H1 (cell line): ENCODE measurements around the gene GAP43. TPM values are rescaled to one million over a fixed set of nuclear protein-coding genes. Genes with fewer than 3 reads are reported as not detected.

Experiments used
- CTCF ChIA-PET: fragments of 300-600 bp; sonication (Branson Sonifier 250); formaldehyde crosslinking; loops from one replicate; lab custom pipeline; 2021; ENCODE audit not compliant: partially characterized antibody; lab: Charles Lee
- POLR2A ChIA-PET: fragments of 300-600 bp; sonication (Branson Sonifier 250); formaldehyde crosslinking; loops from one replicate; lab custom pipeline; 2021; ENCODE audit warnings: inconsistent platforms; ENCODE audit not compliant: partially characterized antibody; lab: Charles Lee
- DNase-seq, 2 experiments: peaks; one replicate each; pipeline versions ENCODE4 v3.0.0 to v3.0.0-alpha.2; 2010 to 2022; ENCODE audit warnings: low spot score in 2 of 2, low read depth in 1 of 2, mixed read lengths in 1 of 2
- FAIRE-seq: peaks from 2 replicates; lab custom pipeline; 2011; peaks lifted over from hg19 to GRCh38; lab: Jason Lieb, UNC
- H2AFZ ChIP-seq: 2 replicates; pipeline ENCODE4 v1.8.1; 2012; ENCODE audit warnings: low read length, inconsistent platforms
- H2AK5ac ChIP-seq: 2 replicates; pipeline ENCODE4 v1.6.1; 2013; ENCODE audit warnings: low read depth, low read length
- H2BK120ac ChIP-seq: replicated peaks from 2 replicates; pipeline ENCODE3; 2013; ENCODE audit warnings: low read depth, low read length, inconsistent platforms
- H2BK12ac ChIP-seq: 2 replicates; pipeline ENCODE4 v1.6.1; 2013; ENCODE audit warnings: low read depth, low read length
- H2BK15ac ChIP-seq: 2 replicates; pipeline ENCODE4 v1.6.1; 2013; ENCODE audit warnings: low read length
- H2BK20ac ChIP-seq: 2 replicates; pipeline ENCODE4 v1.6.1; 2013; ENCODE audit warnings: low read length
- H2BK5ac ChIP-seq: 2 replicates; pipeline ENCODE4 v1.6.1; 2013; ENCODE audit warnings: low read depth, low read length
- H3K14ac ChIP-seq: 2 replicates; pipeline ENCODE4 v1.6.1; 2013; ENCODE audit warnings: inconsistent platforms; ENCODE audit not compliant: insufficient read length
- H3K18ac ChIP-seq: 2 replicates; pipeline ENCODE4 v1.6.1; 2013; ENCODE audit warnings: low read length; ENCODE audit errors: extremely low read depth
- H3K23ac ChIP-seq: 2 replicates; pipeline ENCODE4 v1.6.1; 2013; ENCODE audit warnings: inconsistent platforms; ENCODE audit not compliant: insufficient read length
- H3K23me2 ChIP-seq: 2 replicates; pipeline ENCODE4 v1.6.1; 2013; ENCODE audit warnings: low read depth, low read length
- H3K27ac ChIP-seq: 2 replicates; pipeline ENCODE4 v1.6.1; 2011; ENCODE audit warnings: low read depth, low read length, inconsistent platforms
- H3K27me3 ChIP-seq, 4 experiments: replicated peaks in 1 of 4; 1 replicate in 1 of 4; 2 replicates in 3 of 4; pipeline versions ENCODE4 v1.6.1 to v1.8.1; 2011 to 2013; ENCODE audit warnings: low read length in 3 of 4, mild to moderate bottlenecking in 3 of 4, inconsistent platforms in 2 of 4, mixed read lengths in 2 of 4, moderate library complexity in 1 of 4; ENCODE audit not compliant: control insufficient read depth in 3 of 4, insufficient read depth in 3 of 4; ENCODE audit errors: extremely low read depth in 1 of 4
- H3K36me3 ChIP-seq, 4 experiments: 2 replicates each; pipeline versions ENCODE4 v1.6.1 to v1.8.1; 2011 to 2013; ENCODE audit warnings: mild to moderate bottlenecking in 4 of 4, low read length in 3 of 4, moderate library complexity in 2 of 4, control low read depth in 1 of 4, inconsistent platforms in 1 of 4; ENCODE audit not compliant: insufficient read depth in 4 of 4, control insufficient read depth in 2 of 4
- H3K4ac ChIP-seq: replicated peaks from 2 replicates; pipeline ENCODE3; 2013; ENCODE audit warnings: low read length, low read depth, mixed read lengths, inconsistent platforms; ENCODE audit not compliant: insufficient read length
- H3K4me1 ChIP-seq, 4 experiments: replicated peaks in 1 of 4; 1 replicate in 1 of 4; 2 replicates in 3 of 4; pipeline versions ENCODE4 v1.6.1 to v1.8.1; 2011 to 2013; ENCODE audit warnings: low read length in 3 of 4, inconsistent platforms in 2 of 4, mixed read lengths in 1 of 4; ENCODE audit not compliant: insufficient read depth in 4 of 4, control insufficient read depth in 3 of 4
- H3K4me2 ChIP-seq, 2 experiments: 2 replicates each; pipeline versions ENCODE4 v1.6.1 to v1.8.1; 2011 to 2013; ENCODE audit warnings: low read depth in 2 of 2, low read length in 2 of 2, control low read depth in 1 of 2, inconsistent platforms in 1 of 2, mild to moderate bottlenecking in 1 of 2; ENCODE audit not compliant: insufficient read depth in 1 of 2
- H3K4me3 ChIP-seq, 4 experiments: fragments of 200-600, 300-600 bp in 1 of 4; sonication (generic), shearing (Covaris generic), sonication (Bioruptor Twin) in 1 of 4; 2 replicates each; pipeline versions ENCODE4 v1.5.1 to v1.8.1; 2011 to 2016; ENCODE audit warnings: low read length in 4 of 4, low read depth in 3 of 4, control low read depth in 2 of 4, inconsistent platforms in 2 of 4, mild to moderate bottlenecking in 2 of 4, mixed read lengths in 1 of 4, moderate library complexity in 1 of 4; ENCODE audit not compliant: insufficient read depth in 2 of 4; ENCODE audit errors: extremely low read depth in 1 of 4
- H3K56ac ChIP-seq: replicated peaks from 2 replicates; pipeline ENCODE3; 2013; ENCODE audit warnings: low read depth, mild to moderate bottlenecking, mixed read lengths, low read length, inconsistent platforms; ENCODE audit not compliant: insufficient read length
- H3K79me1 ChIP-seq: 2 replicates; pipeline ENCODE4 v1.6.1; 2013; ENCODE audit warnings: low read depth, low read length, control low read depth
- H3K79me2 ChIP-seq, 2 experiments: 2 replicates each; pipeline versions ENCODE4 v1.6.1 to v1.8.1; 2012 to 2013; ENCODE audit warnings: low read length in 2 of 2, mild to moderate bottlenecking in 2 of 2, inconsistent platforms in 1 of 2; ENCODE audit not compliant: insufficient read depth in 2 of 2, control insufficient read depth in 1 of 2
- H3K9ac ChIP-seq, 4 experiments: replicated peaks in 1 of 4; 1 replicate in 1 of 4; 2 replicates in 3 of 4; pipeline versions ENCODE4 v1.6.1 to v1.8.1; 2011 to 2013; ENCODE audit warnings: low read depth in 3 of 4, low read length in 3 of 4, control low read depth in 2 of 4, mild to moderate bottlenecking in 2 of 4, moderate library complexity in 2 of 4, inconsistent platforms in 1 of 4; ENCODE audit errors: extremely low read depth in 1 of 4
- H3K9me3 ChIP-seq, 2 experiments: 2 replicates each; pipeline versions ENCODE4 v1.6.1 to v1.8.1; 2012 to 2013; ENCODE audit warnings: mild to moderate bottlenecking in 2 of 2, moderate library complexity in 2 of 2, control low read depth in 1 of 2, inconsistent platforms in 1 of 2, low read depth in 1 of 2, low read length in 1 of 2, mixed read lengths in 1 of 2; ENCODE audit not compliant: insufficient read depth in 2 of 2
- H4K20me1 ChIP-seq, 2 experiments: replicated peaks in 1 of 2; 2 replicates each; pipeline versions ENCODE3 to v1.8.1; 2011 to 2013; ENCODE audit warnings: inconsistent platforms in 2 of 2, low read length in 2 of 2, mild to moderate bottlenecking in 1 of 2; ENCODE audit not compliant: insufficient read depth in 2 of 2, control insufficient read depth in 1 of 2
- H4K5ac ChIP-seq: 2 replicates; pipeline ENCODE4 v1.6.1; 2013; ENCODE audit warnings: low read length, low read depth, mixed read lengths, inconsistent platforms; ENCODE audit not compliant: insufficient read length
- H4K8ac ChIP-seq: 2 replicates; pipeline ENCODE4 v1.8.0; 2013; ENCODE audit warnings: mild to moderate bottlenecking, moderate library complexity, low read length, inconsistent platforms; ENCODE audit not compliant: insufficient read depth; ENCODE audit errors: extremely low read depth
- H4K91ac ChIP-seq: replicated peaks from 2 replicates; pipeline ENCODE3; 2013; ENCODE audit warnings: low read length, mixed read lengths, inconsistent platforms; ENCODE audit not compliant: insufficient read length
- WGBS, 2 experiments: shearing (Covaris generic) in 1 of 2; methylation state at CpG; one replicate each; pipeline versions ENCODE4 v1.1.6 to v1.1.7; 2013 to 2015; ENCODE audit warnings: low lambda C conversion rate in 2 of 2, mixed read lengths in 2 of 2, inconsistent platforms in 1 of 2, low coverage in 1 of 2, missing lambda C conversion rate in 1 of 2; ENCODE audit not compliant: insufficient replicate concordance in 2 of 2, insufficient coverage in 1 of 2, insufficient read length in 1 of 2; ENCODE audit errors: extremely low coverage in 1 of 2, missing lambda C conversion rate in 1 of 2; 5-methylcytosine and 5-hydroxymethylcytosine counted together
- polyA plus RNA-seq, 7 experiments: library from polyadenylated mRNA; depleted of rRNA in 3 of 7; stranded (reverse) in 5 of 7; unstranded in 2 of 7; fragments of >200 nt in 5 of 7; fragments of 200-250 nt in 2 of 7; gene quantifications; 1 replicate in 5 of 7; 2 replicates in 1 of 7; 4 replicates in 1 of 7; pipeline versions ENCODE4 v1.2.1 to v1.2.3, GENCODE V29; 2011 to 2013; ENCODE audit warnings: missing spikeins in 2 of 7, mixed read lengths in 2 of 7
- total RNA-seq: library from RNA; stranded (reverse); fragmentation: NEBNext Ultra II Directional; extraction: Animal tissue kit (Norgen Biotek cat#: 25700); gene quantifications from 2 replicates; pipeline ENCODE4 v1.2.1, GENCODE V29; 2021

The GAP43 gene
- total and polyA plus RNA-seq, 2 of the 8 experiments (the other 6 are each of a cell fraction or from before 2014, with no cell fraction given): 11.2 to 21.9 TPM

DNA sequence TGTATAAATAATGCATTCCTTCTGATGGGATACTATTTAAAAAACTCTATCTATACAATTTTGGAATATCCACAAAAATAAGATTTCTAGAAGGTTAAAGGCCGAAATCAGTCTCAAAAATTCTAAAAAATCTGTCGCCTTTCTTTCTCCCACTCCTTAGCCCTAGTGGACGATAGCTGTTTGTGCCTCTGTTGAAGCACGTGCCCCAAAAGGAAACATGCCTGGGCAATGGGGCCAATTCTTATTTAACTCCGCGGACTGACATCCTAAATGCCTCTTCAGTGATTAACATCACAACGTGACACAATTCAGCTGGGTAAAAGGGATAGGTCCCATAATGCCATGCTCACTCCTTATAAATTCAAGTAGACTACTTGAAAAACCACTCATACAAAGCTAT is 65.1 kb downstream of the GAP43 start:
- Histone ChIP-seq H2BK5ac (no peak overlapping the region), H3K14ac (no peak overlapping the region), H2BK20ac (no peak overlapping the region), H3K36me3 (no peaks in the 10 kb centered on the region), H3K27me3 (no peaks in the 10 kb centered on the region), H3K4ac (no peak overlapping the region), H3K4me1 (no peaks in the 10 kb centered on the region), H4K20me1 (no peaks in the 10 kb centered on the region), H2AK5ac (no peak overlapping the region), H4K5ac (no peak overlapping the region), H3K23ac (no peak overlapping the region), H3K9me3 (no peaks in the 10 kb centered on the region), H2BK12ac (no peak overlapping the region), H3K23me2 (no peaks in the 10 kb centered on the region), H3K56ac (no peak overlapping the region), H3K79me1 (no peaks in the 10 kb centered on the region), H3K9ac (no peak overlapping the region), H2BK120ac (no peak overlapping the region), H3K4me2 (no peak overlapping the region), H3K4me3 (no peak overlapping the region), H4K91ac (no peak overlapping the region), H4K8ac (no peak overlapping the region), H3K79me2 (no peaks in the 10 kb centered on the region), H2AFZ (no peak overlapping the region), H3K18ac (no peak overlapping the region), H2BK15ac (no peak overlapping the region), H3K27ac (no peak overlapping the region)
- DNase-seq (no peak), FAIRE-seq (no peak)
- POLR2A ChIA-PET: interaction anchor here (1.6 kb wide), 1 partner anchor 31 kb away, joined by 3 read pairs; no protein-coding TSS in a partner anchor
- WGBS, 2 experiments: 82% methylated on average over 7 of the region's 7 CpGs; no CpG with 5 or more reads in 1 of the 2 experiments
- CTCF ChIA-PET: interaction anchor here (0.9 to 2.8 kb wide), 15 partner anchors 18 to 476 kb away, joined by 3 to 11 read pairs (median 3); no protein-coding TSS in a partner anchor
